Suprapubic skin (tissue), 4 donors: ENCODE measurements around the gene DNAJC7.

Source experiments
- EP300 ChIP-seq: sonication (generic); formaldehyde crosslinking; IDR thresholded peaks from one replicate; pipeline ENCODE4 v1.6.1; 2017; ENCODE audit warnings: antibody characterized with exemption
- POLR2A ChIP-seq, 2 donors: fragments of 450-650 bp; IDR thresholded peaks; one replicate each; pipeline ENCODE4 v1.6.1; 2017; ENCODE audit warnings: antibody characterized with exemption in 2 of 2, mild to moderate bottlenecking in 2 of 2, moderate library complexity in 2 of 2
- POLR2AphosphoS5 ChIP-seq, 3 donors: sonication (generic); formaldehyde crosslinking; IDR thresholded peaks; one replicate each; pipeline ENCODE4 v1.6.1; 2017; ENCODE audit warnings: antibody characterized with exemption in 3 of 3
- TF ChIP-seq, protein P1 (sequence below), 2 donors: fragments of 200-600 bp in 1 of 2; fragments of 450-650 bp in 1 of 2; sonication (generic) in 1 of 2; IDR thresholded peaks; one replicate each; pipeline ENCODE4 v1.5.1; 2016 to 2019; ENCODE audit warnings: antibody characterized with exemption in 2 of 2, mild to moderate bottlenecking in 1 of 2, moderate library complexity in 1 of 2

DNA sequence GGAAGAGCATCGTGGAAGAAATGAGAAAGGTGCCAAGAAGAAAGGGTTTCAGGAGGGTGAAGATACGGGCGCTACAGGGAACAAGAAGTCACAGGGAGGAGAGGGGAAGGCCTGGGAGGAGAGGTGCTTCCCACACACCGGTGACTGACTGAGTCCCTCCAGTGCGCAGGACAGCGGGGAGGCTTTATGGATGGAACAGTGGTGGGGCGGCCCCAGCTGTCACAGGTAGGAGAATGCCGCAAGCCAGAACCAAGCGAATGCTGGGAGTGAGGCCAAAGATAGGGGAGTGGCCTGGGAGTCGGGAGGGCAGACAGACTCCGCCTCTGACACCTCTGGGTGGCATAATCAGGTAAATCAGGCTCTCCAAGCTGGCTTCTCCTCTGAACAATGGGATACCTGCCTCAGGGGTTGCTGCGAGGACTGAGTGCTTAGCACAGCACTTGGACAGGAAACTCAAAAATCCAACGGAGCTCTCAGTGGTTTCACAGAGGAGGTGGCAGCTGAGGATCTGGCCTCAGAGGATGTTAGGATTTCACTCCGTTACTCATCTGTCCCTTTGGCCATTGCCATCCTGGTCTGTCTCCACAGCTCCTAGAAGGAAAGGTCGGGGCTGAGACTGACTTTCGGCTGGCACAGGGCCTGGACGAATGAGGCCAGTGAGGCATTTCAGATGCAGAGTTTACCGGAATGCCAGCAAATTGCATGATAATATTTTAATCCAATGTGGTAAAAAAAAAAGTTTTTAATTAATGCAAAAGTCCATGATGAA is 51.4 kb downstream of the DNAJC7 start:
- TF ChIP-seq, protein P1, sequence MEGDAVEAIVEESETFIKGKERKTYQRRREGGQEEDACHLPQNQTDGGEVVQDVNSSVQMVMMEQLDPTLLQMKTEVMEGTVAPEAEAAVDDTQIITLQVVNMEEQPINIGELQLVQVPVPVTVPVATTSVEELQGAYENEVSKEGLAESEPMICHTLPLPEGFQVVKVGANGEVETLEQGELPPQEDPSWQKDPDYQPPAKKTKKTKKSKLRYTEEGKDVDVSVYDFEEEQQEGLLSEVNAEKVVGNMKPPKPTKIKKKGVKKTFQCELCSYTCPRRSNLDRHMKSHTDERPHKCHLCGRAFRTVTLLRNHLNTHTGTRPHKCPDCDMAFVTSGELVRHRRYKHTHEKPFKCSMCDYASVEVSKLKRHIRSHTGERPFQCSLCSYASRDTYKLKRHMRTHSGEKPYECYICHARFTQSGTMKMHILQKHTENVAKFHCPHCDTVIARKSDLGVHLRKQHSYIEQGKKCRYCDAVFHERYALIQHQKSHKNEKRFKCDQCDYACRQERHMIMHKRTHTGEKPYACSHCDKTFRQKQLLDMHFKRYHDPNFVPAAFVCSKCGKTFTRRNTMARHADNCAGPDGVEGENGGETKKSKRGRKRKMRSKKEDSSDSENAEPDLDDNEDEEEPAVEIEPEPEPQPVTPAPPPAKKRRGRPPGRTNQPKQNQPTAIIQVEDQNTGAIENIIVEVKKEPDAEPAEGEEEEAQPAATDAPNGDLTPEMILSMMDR (IDR thresholded peaks at IDR 0.05) = no peak
- no peak for TF ChIP-seq POLR2AphosphoS5 (IDR thresholded peaks at IDR 0.05)
- no peak for TF ChIP-seq POLR2A (IDR thresholded peaks at IDR 0.05)
- TF ChIP-seq EP300 = no peak
